Gastrocnemius medialis (tissue), 4 donors: Measurements from ENCODE around the gene LSG1. TPM values are rescaled to one million over a fixed set of nuclear protein-coding genes. Genes with fewer than 3 reads are reported as not detected.

Experiments
- ATAC-seq, 2 donors: fragments of 150-250 bp; one replicate each; pipeline ENCODE4 v1.9.1; 2016
- DNase-seq, 2 donors: peaks; one replicate each; pipeline ENCODE4 v3.0.0-alpha.2; 2019
- H3K27ac ChIP-seq, 4 donors: fragments of 200-600 bp; sonication (generic); 1 replicate in 1 of 4; 2 replicates in 3 of 4; pipeline ENCODE4 v1.5.1; 2016 to 2018; ENCODE audit warnings: mild to moderate bottlenecking in 2 of 4, moderate library complexity in 1 of 4
- H3K27me3 ChIP-seq, 3 donors: fragments of 200-600 bp; sonication (generic) in 2 of 3; 1 replicate in 1 of 3; 2 replicates in 2 of 3; pipeline versions ENCODE4 v1.5.1 to v1.6.0; 2016 to 2019; ENCODE audit warnings: mild to moderate bottlenecking in 1 of 3, moderate library complexity in 1 of 3
- H3K36me3 ChIP-seq, 2 donors: fragments of 200-600 bp; sonication (generic) in 1 of 2; one replicate each; pipeline ENCODE4 v1.5.1; 2017 to 2018
- H3K4me1 ChIP-seq, 2 donors: fragments of 200-600 bp; sonication (generic) in 1 of 2; one replicate each; pipeline ENCODE4 v1.5.1; 2016 to 2017; ENCODE audit warnings: mild to moderate bottlenecking in 2 of 2
- H3K4me3 ChIP-seq, 4 donors: fragments of 200-600 bp; sonication (generic) in 3 of 4; 1 replicate in 1 of 4; 2 replicates in 3 of 4; pipeline ENCODE4 v1.5.1; 2016 to 2019; ENCODE audit warnings: mild to moderate bottlenecking in 2 of 4
- H3K9me3 ChIP-seq, 3 donors: fragments of 200-600 bp; sonication (generic) in 2 of 3; 1 replicate in 1 of 3; 2 replicates in 2 of 3; pipeline ENCODE4 v1.5.1; 2016 to 2019
- POLR2A ChIP-seq, 2 donors: fragments of 450-650 bp; IDR thresholded peaks; one replicate each; pipeline ENCODE4 v1.6.1; 2017; ENCODE audit warnings: antibody characterized with exemption in 2 of 2, mild to moderate bottlenecking in 2 of 2, moderate library complexity in 2 of 2
- in situ Hi-C, 4 donors: fragments of 200-750 bp; cut with MboI; loops; one replicate each; pipeline versions ENCODE4 v1.15.0 to v1.8.0; 2017; ENCODE audit warnings: low sequenced_read_pairs in 4 of 4
- intact Hi-C: fragments of 100-400 bp; cut with DNase I; formaldehyde crosslinking; loops from one replicate; pipeline ENCODE4 v1.15.1; 2023; ENCODE audit warnings: low total_unique reads
- total RNA-seq, 4 donors: library from RNA; depleted of rRNA; stranded (reverse); fragments of >200 nt; gene quantifications; one replicate each; pipeline versions ENCODE4 v1.1.0 to v1.2.3, GENCODE V29; 2016
- TF ChIP-seq, protein P1 (sequence below), 5 experiments: fragments of 450-650 bp in 3 of 5; fragments of 200-600 bp in 2 of 5; sonication (generic) in 2 of 5; IDR thresholded peaks in 4 of 5; conservative IDR thresholded peaks in 1 of 5; 1 replicate in 4 of 5; 2 replicates in 1 of 5; pipeline ENCODE4 v1.5.1; 2016 to 2019; ENCODE audit warnings: antibody characterized with exemption in 5 of 5, mild to moderate bottlenecking in 3 of 5, moderate library complexity in 3 of 5

The LSG1 gene
- total RNA-seq, 4 donors from 2014 or later = 23.2 to 38.4 (median 28.0) TPM

DNA sequence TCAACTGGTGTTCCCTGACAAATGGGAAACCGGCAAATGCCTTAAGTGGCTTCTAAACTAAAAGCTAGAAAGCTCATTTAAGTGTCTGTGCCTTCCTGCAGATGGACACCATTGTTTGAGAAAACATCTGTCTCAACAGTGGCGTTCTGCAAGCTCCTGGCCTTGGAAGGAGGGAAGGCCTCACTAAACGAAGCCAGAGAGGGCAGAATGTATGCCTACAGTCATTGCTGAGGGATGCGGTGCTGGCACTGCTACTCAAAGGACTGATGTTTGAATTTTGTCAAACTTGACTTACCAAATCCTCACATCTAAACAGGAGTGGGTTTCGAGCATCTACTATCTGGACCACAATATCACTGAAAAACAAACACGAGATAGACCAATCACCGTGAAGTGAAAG, 12.2 kb downstream of the LSG1 start:
- H3K4me1 ChIP-seq = peaks cover 0 to 4% of the 10 kb centered on the region in 2 donors
- peaks cover 0 to 50% of the 10 kb centered on the region in 2 donors for H3K36me3 ChIP-seq
- in situ Hi-C loops = no loop called here
- DNase-seq = no peak
- ATAC-seq = no peak
- H3K27me3 ChIP-seq = no peaks in the 10 kb centered on the region
- H3K9me3 ChIP-seq = no peaks in the 10 kb centered on the region
- H3K27ac ChIP-seq = peak overlapping the region in 2 of 4 donors; percentile 32 to 70
- intact Hi-C loops = no loop called here
- no peak overlapping the region for H3K4me3 ChIP-seq
- TF ChIP-seq POLR2A (IDR thresholded peaks at IDR 0.05) = no peak
- TF ChIP-seq, protein P1, sequence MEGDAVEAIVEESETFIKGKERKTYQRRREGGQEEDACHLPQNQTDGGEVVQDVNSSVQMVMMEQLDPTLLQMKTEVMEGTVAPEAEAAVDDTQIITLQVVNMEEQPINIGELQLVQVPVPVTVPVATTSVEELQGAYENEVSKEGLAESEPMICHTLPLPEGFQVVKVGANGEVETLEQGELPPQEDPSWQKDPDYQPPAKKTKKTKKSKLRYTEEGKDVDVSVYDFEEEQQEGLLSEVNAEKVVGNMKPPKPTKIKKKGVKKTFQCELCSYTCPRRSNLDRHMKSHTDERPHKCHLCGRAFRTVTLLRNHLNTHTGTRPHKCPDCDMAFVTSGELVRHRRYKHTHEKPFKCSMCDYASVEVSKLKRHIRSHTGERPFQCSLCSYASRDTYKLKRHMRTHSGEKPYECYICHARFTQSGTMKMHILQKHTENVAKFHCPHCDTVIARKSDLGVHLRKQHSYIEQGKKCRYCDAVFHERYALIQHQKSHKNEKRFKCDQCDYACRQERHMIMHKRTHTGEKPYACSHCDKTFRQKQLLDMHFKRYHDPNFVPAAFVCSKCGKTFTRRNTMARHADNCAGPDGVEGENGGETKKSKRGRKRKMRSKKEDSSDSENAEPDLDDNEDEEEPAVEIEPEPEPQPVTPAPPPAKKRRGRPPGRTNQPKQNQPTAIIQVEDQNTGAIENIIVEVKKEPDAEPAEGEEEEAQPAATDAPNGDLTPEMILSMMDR (IDR thresholded peaks at IDR 0.05 in 4 of 5, conservative IDR thresholded peaks at IDR 0.05 in 1 of 5) = no peak

DNA sequence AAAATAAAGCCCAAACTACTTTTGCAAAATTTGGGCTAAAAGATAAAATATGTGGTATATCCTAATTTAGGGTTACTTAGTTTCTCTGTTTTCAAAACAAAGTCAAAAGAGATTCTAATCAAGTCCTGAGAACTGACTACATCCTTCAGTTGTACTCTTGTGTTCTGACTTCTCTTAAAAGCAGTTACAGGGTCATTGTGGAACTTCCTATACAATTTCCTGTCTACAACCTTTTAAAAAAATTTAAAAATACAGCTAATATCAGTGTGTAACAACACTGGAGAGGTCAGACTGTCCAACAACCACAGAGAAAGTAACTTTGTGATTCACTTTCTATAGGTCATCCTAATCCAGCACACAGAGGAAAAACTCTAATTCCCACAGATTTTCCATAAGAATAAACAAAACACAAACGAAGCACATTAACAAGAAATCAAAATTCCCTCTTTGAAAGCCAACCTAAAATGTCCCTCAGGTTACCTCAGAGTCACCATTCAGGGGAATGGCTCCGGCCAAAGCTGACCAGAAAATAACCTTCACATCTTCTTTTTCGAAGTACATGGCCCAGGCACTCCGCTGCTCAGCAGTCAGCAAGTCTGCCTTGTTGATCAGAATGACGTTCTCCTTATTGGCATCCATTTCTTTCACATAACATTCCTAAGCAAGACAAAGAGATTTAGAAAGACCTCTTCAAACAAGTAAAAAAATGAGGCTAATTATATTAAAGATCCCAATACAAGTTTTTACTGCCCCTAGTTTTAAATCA, 13.3 kb downstream of the LSG1 start:
- H3K36me3 ChIP-seq = peaks cover 0 to 49% of the 10 kb centered on the region in 2 donors
- ATAC-seq = peak; percentile 49 to 65
- H3K4me3 ChIP-seq = no peak overlapping the region
- no peaks in the 10 kb centered on the region for H3K27me3 ChIP-seq
- intact Hi-C loops (no loop called here), in situ Hi-C loops (no loop called here)
- DNase-seq = no peak
- H3K9me3 ChIP-seq = no peaks in the 10 kb centered on the region
- peak overlapping the region; percentile 37 to 73 (median 63) for H3K27ac ChIP-seq
- peaks cover 0 to 4% of the 10 kb centered on the region in 2 donors for H3K4me1 ChIP-seq
- TF ChIP-seq, protein P1 (IDR thresholded peaks at IDR 0.05 in 4 of 5, conservative IDR thresholded peaks at IDR 0.05 in 1 of 5) = no peak
- TF ChIP-seq POLR2A (IDR thresholded peaks at IDR 0.05) = no peak

DNA sequence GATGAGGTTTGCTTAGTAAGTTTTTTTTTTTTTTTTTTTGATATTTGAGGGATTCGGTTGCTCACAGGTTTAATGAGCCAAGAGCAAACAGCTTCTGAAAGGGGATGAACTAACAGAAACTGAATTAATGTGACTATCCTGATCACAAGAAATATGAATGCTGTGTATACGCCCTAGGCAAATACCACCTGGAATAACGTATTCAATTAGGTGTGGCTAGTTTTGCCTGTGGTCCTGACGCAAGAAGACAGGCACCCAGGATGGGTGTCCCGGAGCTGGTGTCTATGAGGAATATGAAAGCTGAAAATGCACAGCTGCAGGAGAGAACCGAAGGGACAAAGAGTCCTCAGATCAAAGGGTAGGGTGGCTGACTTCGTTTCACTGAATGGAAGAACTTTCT, 14.6 kb downstream of the LSG1 start:
- peak overlapping the region in 3 of 4 donors; percentile 43 to 73 (median 56) for H3K27ac ChIP-seq
- intact Hi-C loops = no loop called here
- ATAC-seq = no peak
- H3K36me3 ChIP-seq = peaks cover 0 to 57% of the 10 kb centered on the region in 2 donors
- H3K4me3 ChIP-seq = no peak overlapping the region
- in situ Hi-C loops = no loop called here
- H3K4me1 ChIP-seq = peaks cover 0 to 4% of the 10 kb centered on the region in 2 donors
- no peak for DNase-seq
- H3K27me3 ChIP-seq = no peaks in the 10 kb centered on the region
- TF ChIP-seq POLR2A (IDR thresholded peaks at IDR 0.05) = no peak
- TF ChIP-seq, protein P1 (IDR thresholded peaks at IDR 0.05 in 4 of 5, conservative IDR thresholded peaks at IDR 0.05 in 1 of 5) = no peak
- no peaks in the 10 kb centered on the region for H3K9me3 ChIP-seq

DNA sequence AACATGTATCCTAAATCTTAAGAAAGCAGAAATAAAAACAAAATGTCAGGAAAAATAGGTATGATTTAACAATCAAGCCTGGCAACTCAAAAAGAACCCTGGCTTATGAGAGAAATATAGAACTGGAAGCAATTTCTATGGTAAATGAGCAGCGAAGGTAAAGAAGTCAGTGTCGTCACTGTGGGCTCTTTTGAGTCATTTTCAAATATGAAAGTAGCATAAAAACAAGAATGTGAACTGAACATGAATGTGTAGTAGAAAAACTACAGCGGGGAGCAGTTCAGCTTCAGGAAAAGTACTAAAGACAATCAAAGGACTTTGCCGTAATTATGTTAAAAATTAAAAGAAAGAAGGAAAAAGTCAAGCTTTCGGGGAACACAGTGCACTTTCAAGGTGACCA, 17.5 kb downstream of the LSG1 start:
- intact Hi-C loops (no loop called here), in situ Hi-C loops (no loop called here)
- Histone ChIP-seq H3K27me3 (no peaks in the 10 kb centered on the region), H3K36me3 (peaks cover 2 to 73% of the 10 kb centered on the region in 2 donors), H3K9me3 (no peaks in the 10 kb centered on the region), H3K27ac (no peak overlapping the region), H3K4me1 (peaks cover 0 to 4% of the 10 kb centered on the region in 2 donors), H3K4me3 (no peak overlapping the region)
- TF ChIP-seq POLR2A (IDR thresholded peaks at IDR 0.05) = no peak
- TF ChIP-seq, protein P1 (IDR thresholded peaks at IDR 0.05 in 4 of 5, conservative IDR thresholded peaks at IDR 0.05 in 1 of 5) = no peak
- ATAC-seq (no peak), DNase-seq (no peak)
